MM.1S (cell line): Measurements from ENCODE around the gene CAPN10.

ENCODE experiments used
- DNase-seq: peaks from one replicate; pipeline ENCODE4 v3.0.0-alpha.2; 2015
- H2AFZ ChIP-seq: fragments of 300-600 bp; sonication (generic); 2 replicates; pipeline ENCODE4 v1.6.0; 2016; ENCODE audit warnings: antibody characterized with exemption, low read length
- H3F3A ChIP-seq: fragments of 300-600 bp; sonication (generic); 2 replicates; pipeline ENCODE4 v1.6.1; 2016; ENCODE audit warnings: mild to moderate bottlenecking, antibody characterized with exemption, low read length, moderate library complexity, mixed read lengths; ENCODE audit not compliant: insufficient read depth
- H3K27ac ChIP-seq: fragments of 300-600 bp; sonication (generic); 2 replicates; pipeline ENCODE4 v1.5.1; 2016; ENCODE audit warnings: mild to moderate bottlenecking, low read length
- H3K27me3 ChIP-seq: fragments of 300-600 bp; sonication (generic); replicated peaks from 2 replicates; pipeline ENCODE4 v1.6.0; 2016; ENCODE audit warnings: low read length; ENCODE audit not compliant: insufficient read depth
- H3K36me3 ChIP-seq: fragments of 300-600 bp; sonication (generic); replicated peaks from 2 replicates; pipeline ENCODE4 v1.6.1; 2016; ENCODE audit warnings: mild to moderate bottlenecking, low read length, mixed read lengths; ENCODE audit not compliant: insufficient read depth
- H3K4me1 ChIP-seq: fragments of 300-600 bp; sonication (generic); 2 replicates; pipeline ENCODE4 v1.6.1; 2016; ENCODE audit warnings: low read length, mixed read lengths
- H3K4me2 ChIP-seq: fragments of 300-600 bp; sonication (generic); 2 replicates; pipeline ENCODE4 v1.6.0; 2016; ENCODE audit warnings: low read depth, low read length
- H3K4me3 ChIP-seq: fragments of 300-600 bp; sonication (generic); 2 replicates; pipeline ENCODE4 v1.5.1; 2016; ENCODE audit warnings: low read length, mixed read lengths
- H3K79me2 ChIP-seq: fragments of 300-600 bp; sonication (generic); 2 replicates; pipeline ENCODE4 v1.6.1; 2016; ENCODE audit warnings: mixed run types, low read length, mixed read lengths
- H3K9ac ChIP-seq: fragments of 300-600 bp; sonication (generic); 2 replicates; pipeline ENCODE4 v1.6.1; 2016; ENCODE audit warnings: low read length, mixed read lengths
- H3K9me2 ChIP-seq: fragments of 300-600 bp; sonication (generic); replicated peaks from 2 replicates; pipeline ENCODE4 v1.6.1; 2016; ENCODE audit warnings: mild to moderate bottlenecking, low read length, mixed read lengths; ENCODE audit not compliant: insufficient read depth
- H3K9me3 ChIP-seq: fragments of 300-600 bp; sonication (generic); replicated peaks from 2 replicates; pipeline ENCODE4 v1.6.1; 2016; ENCODE audit warnings: mild to moderate bottlenecking, low read length, mixed read lengths; ENCODE audit not compliant: insufficient read depth
- H4K20me1 ChIP-seq: fragments of 300-600 bp; sonication (generic); 2 replicates; pipeline ENCODE4 v1.6.1; 2016; ENCODE audit warnings: mild to moderate bottlenecking, low read length, moderate library complexity, mixed read lengths; ENCODE audit not compliant: insufficient read depth
- EZH2 ChIP-seq: fragments of 300-600 bp; sonication (generic); optimal IDR thresholded peaks from 2 replicates; pipeline ENCODE3; 2017; ENCODE audit warnings: low read depth, mild to moderate bottlenecking, antibody characterized with exemption, low read length, mixed read lengths
- EZH2phosphoT487 ChIP-seq: fragments of 300-600 bp; sonication (generic); IDR thresholded peaks from 2 replicates; pipeline ENCODE4 v1.6.1; 2018; ENCODE audit warnings: antibody characterized with exemption, low read length
- TF ChIP-seq, protein P1 (sequence below): fragments of 300-600 bp; sonication (generic); IDR thresholded peaks from 2 replicates; pipeline ENCODE4 v1.5.1; 2016; ENCODE audit warnings: antibody characterized with exemption, low read length, mixed read lengths

The CAPN10 gene

DNA sequence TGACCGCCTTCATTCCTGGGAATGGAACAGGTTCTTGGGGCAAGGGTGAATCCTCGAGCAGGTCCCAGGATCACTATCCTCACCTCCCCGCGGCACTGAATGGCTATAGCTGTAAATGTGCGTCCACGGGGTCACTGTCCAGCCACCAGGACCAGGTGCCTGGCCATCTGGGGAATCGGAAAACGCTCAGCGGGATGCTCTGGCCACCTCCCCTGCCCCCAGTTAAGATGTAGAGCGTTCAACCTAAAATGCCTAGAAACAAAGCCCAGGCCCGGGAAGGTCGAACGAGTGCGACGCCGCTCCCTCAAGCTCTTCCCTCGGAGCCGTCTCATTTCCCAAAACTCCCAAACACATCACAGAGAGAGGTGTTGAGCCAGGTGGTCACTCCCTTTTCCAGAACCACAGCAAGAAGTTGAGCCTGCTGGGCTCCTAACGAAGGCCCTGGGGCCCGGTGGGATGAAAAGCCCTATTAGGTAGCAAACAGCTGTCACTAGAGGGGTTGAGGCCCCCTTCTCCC is 795 bp upstream of the CAPN10 start:
- peaks cover 36% of the 10 kb centered on the region for H3K4me1 ChIP-seq
- no peak for DNase-seq

DNA sequence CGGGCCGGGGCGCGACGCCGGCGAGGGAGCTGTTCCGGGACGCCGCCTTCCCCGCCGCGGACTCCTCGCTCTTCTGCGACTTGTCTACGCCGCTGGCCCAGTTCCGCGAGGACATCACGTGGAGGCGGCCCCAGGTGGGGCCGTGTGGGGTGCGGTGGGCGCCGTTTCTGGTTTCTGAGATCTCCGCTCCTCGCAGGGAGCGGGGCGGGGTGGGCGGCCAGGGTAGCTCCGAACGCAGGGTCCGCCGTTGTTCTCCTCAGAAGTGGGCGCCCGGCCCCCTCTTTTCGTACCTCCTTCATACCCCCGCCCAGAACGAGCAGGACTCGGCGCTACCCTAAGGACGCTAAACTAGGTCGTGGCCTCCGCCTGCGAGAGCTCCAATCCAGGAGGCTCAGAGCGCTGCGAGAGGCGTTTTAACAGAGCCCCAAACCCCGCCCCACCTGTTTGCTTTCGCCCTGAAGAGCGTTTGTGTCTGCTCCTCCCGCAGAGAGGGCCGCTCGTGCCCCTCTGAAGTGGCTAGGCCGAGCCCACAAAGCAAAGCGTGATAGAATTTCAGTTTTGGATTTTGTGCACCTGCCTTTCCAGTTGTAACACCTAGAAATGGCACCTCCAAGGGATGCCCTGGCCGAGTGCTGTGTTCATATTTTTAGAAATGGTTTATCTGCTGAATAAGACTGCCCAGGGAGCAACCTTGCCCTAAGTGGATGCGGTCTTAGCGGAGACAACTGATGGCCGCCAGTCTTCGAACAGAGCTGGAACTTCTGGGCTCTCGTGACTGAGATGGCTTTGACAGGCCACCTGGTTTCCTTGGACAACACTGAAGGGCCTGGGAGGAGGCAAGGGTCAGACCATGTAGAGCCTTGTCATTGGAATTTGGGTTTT is 626 bp downstream of the CAPN10 start:
- peaks cover 32% of the 10 kb centered on the region for H3K4me1 ChIP-seq
- H3K9ac ChIP-seq = peak overlapping the region; percentile 98
- TF ChIP-seq EZH2 (no peak), EZH2phosphoT487 (no peak)
- TF ChIP-seq, protein P1, sequence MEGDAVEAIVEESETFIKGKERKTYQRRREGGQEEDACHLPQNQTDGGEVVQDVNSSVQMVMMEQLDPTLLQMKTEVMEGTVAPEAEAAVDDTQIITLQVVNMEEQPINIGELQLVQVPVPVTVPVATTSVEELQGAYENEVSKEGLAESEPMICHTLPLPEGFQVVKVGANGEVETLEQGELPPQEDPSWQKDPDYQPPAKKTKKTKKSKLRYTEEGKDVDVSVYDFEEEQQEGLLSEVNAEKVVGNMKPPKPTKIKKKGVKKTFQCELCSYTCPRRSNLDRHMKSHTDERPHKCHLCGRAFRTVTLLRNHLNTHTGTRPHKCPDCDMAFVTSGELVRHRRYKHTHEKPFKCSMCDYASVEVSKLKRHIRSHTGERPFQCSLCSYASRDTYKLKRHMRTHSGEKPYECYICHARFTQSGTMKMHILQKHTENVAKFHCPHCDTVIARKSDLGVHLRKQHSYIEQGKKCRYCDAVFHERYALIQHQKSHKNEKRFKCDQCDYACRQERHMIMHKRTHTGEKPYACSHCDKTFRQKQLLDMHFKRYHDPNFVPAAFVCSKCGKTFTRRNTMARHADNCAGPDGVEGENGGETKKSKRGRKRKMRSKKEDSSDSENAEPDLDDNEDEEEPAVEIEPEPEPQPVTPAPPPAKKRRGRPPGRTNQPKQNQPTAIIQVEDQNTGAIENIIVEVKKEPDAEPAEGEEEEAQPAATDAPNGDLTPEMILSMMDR = no peak
- H3K79me2 ChIP-seq = peaks cover 80% of the 10 kb centered on the region
- H3K9me2 ChIP-seq = no peaks in the 10 kb centered on the region
- no peaks in the 10 kb centered on the region for H3K27me3 ChIP-seq
- H3K9me3 ChIP-seq = no peaks in the 10 kb centered on the region
- peak overlapping the region; percentile 70 for H2AFZ ChIP-seq
- DNase-seq = peak; percentile 80
- peak overlapping the region; percentile 91 for H3K4me2 ChIP-seq
- no peaks in the 10 kb centered on the region for H4K20me1 ChIP-seq
- H3K27ac ChIP-seq = peak overlapping the region; percentile 98; the same call in 1 of the 2 replicates
- no peaks in the 10 kb centered on the region; the same call in 1 of the 2 replicates for H3K36me3 ChIP-seq
- peaks cover 33% of the 10 kb centered on the region for H3F3A ChIP-seq
- peak overlapping the region; percentile 89 for H3K4me3 ChIP-seq

More for the DNA sequence above, 795 bp upstream of the CAPN10 start:
- Histone ChIP-seq H2AFZ (no peak overlapping the region), H3K27ac (peak overlapping the region; percentile 98), H4K20me1 (no peaks in the 10 kb centered on the region), H3K4me3 (peak overlapping the region; percentile 89), H3K79me2 (peaks cover 72% of the 10 kb centered on the region), H3F3A (peaks cover 39% of the 10 kb centered on the region), H3K9ac (peak overlapping the region; percentile 98), H3K36me3 (no peaks in the 10 kb centered on the region; the same call in 1 of the 2 replicates), H3K4me2 (peak overlapping the region; percentile 74), H3K27me3 (no peaks in the 10 kb centered on the region), H3K9me2 (no peaks in the 10 kb centered on the region), H3K9me3 (no peaks in the 10 kb centered on the region)
- TF ChIP-seq EZH2phosphoT487 = no peak
- no peak for TF ChIP-seq EZH2
- TF ChIP-seq, protein P1 = no peak

DNA sequence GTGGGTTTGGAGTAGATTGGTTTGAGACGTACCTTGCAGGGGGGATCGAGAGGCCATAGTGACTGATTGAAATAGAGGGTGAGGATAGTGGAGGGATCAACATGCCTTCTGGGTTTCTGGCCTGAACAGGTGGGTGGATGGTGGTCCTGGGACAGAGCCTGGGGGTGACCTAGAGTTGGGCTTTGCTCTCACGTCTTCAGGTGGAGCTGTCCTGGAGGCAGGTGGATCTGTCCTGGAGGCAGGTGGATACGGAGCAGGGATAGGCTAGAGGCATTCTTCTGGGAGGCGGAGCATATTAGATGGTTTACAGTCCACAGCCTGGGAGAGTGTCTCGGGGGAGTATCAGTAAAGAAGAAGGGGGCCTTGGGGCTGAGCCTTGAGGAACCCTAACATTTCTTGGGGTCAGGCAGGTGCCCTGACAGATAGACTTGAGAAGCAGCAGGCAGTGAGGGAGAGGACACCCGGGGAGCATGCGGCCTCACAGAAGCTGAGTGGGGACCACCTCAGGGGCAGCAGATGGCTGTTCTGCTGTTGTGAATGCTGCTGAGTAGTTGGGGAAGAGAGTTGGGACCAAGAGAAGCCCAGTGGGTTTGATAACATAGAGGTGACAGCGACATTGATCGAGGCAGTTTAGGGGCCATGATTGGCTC is 1.6 kb downstream of the CAPN10 start:
- Histone ChIP-seq H3K27me3 (no peaks in the 10 kb centered on the region), H4K20me1 (no peaks in the 10 kb centered on the region), H3K4me1 (peaks cover 25% of the 10 kb centered on the region), H3K9me3 (no peaks in the 10 kb centered on the region), H2AFZ (no peak overlapping the region), H3K79me2 (peaks cover 80% of the 10 kb centered on the region), H3K36me3 (no peaks in the 10 kb centered on the region; the same call in 1 of the 2 replicates), H3K4me3 (peak overlapping the region; percentile 89), H3K27ac (no peak overlapping the region), H3K9ac (peak overlapping the region; percentile 98; the same call in 1 of the 2 replicates), H3K4me2 (peak overlapping the region; percentile 91), H3F3A (peaks cover 33% of the 10 kb centered on the region), H3K9me2 (no peaks in the 10 kb centered on the region)
- TF ChIP-seq EZH2phosphoT487 = no peak
- no peak for TF ChIP-seq EZH2
- TF ChIP-seq, protein P1 = no peak
- no peak for DNase-seq
